GM20431 (cell line): Measurements from ENCODE around the gene TMEM25.
"Not testable (repeated sequence)": the region's sequence is repeated elsewhere in the genome, so short reads cannot be mapped to it uniquely, and the experiment has no call there.

ENCODE experiments used
- in situ Hi-C: fragments of 300-500 bp; cut with MseI, MboI; formaldehyde crosslinking; loops from one replicate; pipeline ENCODE4 v1.15.0; 2020; ENCODE audit warnings: low sequenced_read_pairs; ENCODE audit not compliant: unreplicated experiment

The TMEM25 gene

DNA sequence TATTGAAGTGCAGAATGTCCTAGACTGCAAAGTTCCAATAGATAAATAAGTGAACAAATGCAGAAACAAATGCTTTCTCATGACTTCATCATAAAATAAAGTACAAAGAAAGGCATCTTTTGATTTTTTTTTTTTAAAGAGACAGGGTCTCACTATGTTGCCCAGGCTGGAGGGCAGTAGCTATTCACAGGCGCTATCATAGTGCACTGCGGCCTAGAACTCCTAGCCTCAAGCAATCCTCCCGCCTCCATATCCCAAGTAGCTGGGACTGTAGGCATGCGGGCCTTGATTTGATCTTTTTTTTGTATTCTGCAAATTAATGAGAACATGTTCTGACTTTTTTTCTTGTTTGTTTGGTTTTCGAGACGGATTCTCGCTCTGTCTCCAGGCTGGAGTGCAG, 43.6 kb downstream of the TMEM25 start:
- in situ Hi-C loops, result no loop called here

DNA sequence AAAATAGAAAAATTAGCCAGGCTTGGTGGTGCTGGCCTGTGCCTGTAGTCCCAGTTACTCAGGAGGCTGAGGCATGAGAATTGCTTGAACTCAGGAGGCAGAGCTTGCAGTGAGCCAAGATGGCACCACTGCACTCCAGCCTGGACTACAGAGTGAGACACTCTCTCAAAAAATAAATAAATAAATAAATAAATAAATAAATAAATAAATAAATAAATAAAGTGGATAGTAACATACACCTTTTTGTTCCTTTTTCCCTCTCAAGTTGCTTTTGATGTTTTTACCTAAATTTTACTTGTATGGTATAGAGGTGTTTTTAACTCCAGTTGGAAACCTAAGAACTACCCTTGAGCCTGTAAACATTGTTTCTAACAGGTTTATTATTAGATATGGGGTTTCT, 47.0 kb downstream of the TMEM25 start:
- in situ Hi-C loops, result not testable (repeated sequence)

DNA sequence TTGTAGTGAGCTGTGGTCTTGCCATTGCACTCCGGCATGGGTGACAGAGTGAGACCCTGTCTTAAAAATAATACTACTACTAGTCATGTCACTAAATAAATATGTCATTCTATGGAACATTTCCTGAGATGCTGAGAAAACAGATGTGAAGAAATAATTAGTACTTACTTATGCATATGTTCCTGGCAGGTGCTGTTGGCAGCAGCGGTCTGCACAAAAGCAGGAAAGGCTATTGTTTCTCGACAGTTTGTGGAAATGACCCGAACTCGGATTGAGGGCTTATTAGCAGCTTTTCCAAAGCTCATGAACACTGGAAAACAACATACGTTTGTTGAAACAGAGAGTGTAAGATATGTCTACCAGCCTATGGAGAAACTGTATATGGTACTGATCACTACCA, 50.1 kb downstream of the TMEM25 start:
- in situ Hi-C loops, result no loop called here
